Thyroid gland (tissue), 4 donors: ENCODE results near the gene OTUD5. TPM values are rescaled to one million over a fixed set of nuclear protein-coding genes. Genes with fewer than 3 reads are reported as not detected.

Experiments used
- DNase-seq, 2 donors: peaks; one replicate each; pipeline ENCODE4 v3.0.0-alpha.2; 2019
- H3K27ac ChIP-seq, 3 donors: fragments of 200-600 bp; sonication (generic); 1 replicate in 2 of 3; 2 replicates in 1 of 3; pipeline ENCODE4 v1.5.1; 2016 to 2019; ENCODE audit warnings: mild to moderate bottlenecking in 1 of 3, moderate library complexity in 1 of 3
- H3K27me3 ChIP-seq: fragments of 200-600 bp; sonication (generic); one replicate; pipeline ENCODE4 v1.5.1; 2019
- H3K36me3 ChIP-seq, 2 donors: fragments of 200-600 bp; sonication (generic); one replicate each; pipeline ENCODE4 v1.5.1; 2016 to 2019
- H3K4me1 ChIP-seq, 2 donors: fragments of 200-600 bp; sonication (generic); one replicate each; pipeline ENCODE4 v1.5.1; 2017 to 2019
- H3K4me3 ChIP-seq, 3 donors: fragments of 200-600 bp; sonication (generic); replicated peaks in 1 of 3; 1 replicate in 2 of 3; 2 replicates in 1 of 3; pipeline ENCODE4 v1.5.1; 2016; ENCODE audit warnings: mild to moderate bottlenecking in 1 of 3
- H3K9me3 ChIP-seq: fragments of 200-600 bp; sonication (generic); one replicate; pipeline ENCODE4 v1.5.1; 2017
- CTCF ChIP-seq, 6 experiments: fragments of 200-600 bp in 3 of 6; fragments of 450-650 bp in 3 of 6; sonication (generic) in 3 of 6; IDR thresholded peaks; one replicate each; pipeline ENCODE4 v1.5.1; 2016 to 2019; ENCODE audit warnings: antibody characterized with exemption in 6 of 6, mild to moderate bottlenecking in 2 of 6, inconsistent platforms in 1 of 6, moderate library complexity in 1 of 6
- POLR2A ChIP-seq, 2 donors: fragments of 450-650 bp; IDR thresholded peaks; one replicate each; pipeline ENCODE4 v1.6.1; 2017; ENCODE audit warnings: antibody characterized with exemption in 2 of 2, mild to moderate bottlenecking in 2 of 2, moderate library complexity in 1 of 2
- WGBS, 2 donors: methylation state at CpG; one replicate each; pipeline ENCODE4 v1.1.5; 2017; 5-methylcytosine and 5-hydroxymethylcytosine counted together
- intact Hi-C: fragments of 100-400 bp; cut with DNase I; formaldehyde crosslinking; loops from one replicate; pipeline ENCODE4 v1.15.1; 2023
- total RNA-seq, 4 donors: library from RNA; depleted of rRNA; stranded (reverse); fragments of >200 nt; gene quantifications; one replicate each; pipeline ENCODE4 v1.2.3, GENCODE V29; 2016

Gene OTUD5
- total RNA-seq, 4 donors from 2014 or later = 33.9 to 52.4 (median 43.3) TPM

DNA sequence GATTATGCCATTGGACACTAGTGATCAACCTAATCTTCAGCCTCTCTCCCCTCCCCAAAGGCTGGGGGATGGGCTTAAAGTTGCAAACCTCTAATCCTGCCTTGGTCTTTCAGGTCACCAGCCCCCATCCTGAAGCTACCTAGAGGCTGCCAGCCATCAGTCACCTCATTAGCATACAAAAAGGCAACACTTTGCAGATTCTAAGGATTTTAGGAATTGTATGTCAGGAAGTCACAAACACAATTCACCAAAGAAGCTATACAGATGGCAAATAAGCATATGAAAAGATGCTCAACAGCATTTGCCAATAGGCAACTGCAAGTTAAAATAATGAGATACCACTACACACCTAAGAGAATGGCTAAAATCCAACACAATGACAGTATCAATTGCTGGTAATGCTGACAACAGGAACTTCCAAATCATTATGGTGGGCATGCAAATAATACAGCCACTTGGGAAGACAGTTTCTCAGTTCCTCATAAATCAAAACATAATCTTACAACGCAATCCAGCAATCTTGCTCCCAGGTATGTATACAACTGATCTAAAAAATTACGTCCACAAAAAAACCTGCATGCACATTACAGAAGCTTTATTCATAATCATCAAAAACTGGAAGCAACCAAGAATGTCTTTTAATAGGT, 29.5 kb downstream of the OTUD5 start:
- H3K9me3 ChIP-seq = no peaks in the 10 kb centered on the region
- H3K4me1 ChIP-seq = no peaks in the 10 kb centered on the region
- no peak for TF ChIP-seq POLR2A (IDR thresholded peaks at IDR 0.05)
- no peak for TF ChIP-seq CTCF (IDR thresholded peaks at IDR 0.05)
- no peak overlapping the region for H3K27ac ChIP-seq
- intact Hi-C loops = no loop called here
- no peaks in the 10 kb centered on the region for H3K27me3 ChIP-seq
- H3K4me3 ChIP-seq = no peak overlapping the region
- WGBS, 2 donors = 80 to 91% methylated on average over 2 of the region's 2 CpGs
- H3K36me3 ChIP-seq = peaks cover 17 to 23% of the 10 kb centered on the region in 2 donors
- no peak for DNase-seq

DNA sequence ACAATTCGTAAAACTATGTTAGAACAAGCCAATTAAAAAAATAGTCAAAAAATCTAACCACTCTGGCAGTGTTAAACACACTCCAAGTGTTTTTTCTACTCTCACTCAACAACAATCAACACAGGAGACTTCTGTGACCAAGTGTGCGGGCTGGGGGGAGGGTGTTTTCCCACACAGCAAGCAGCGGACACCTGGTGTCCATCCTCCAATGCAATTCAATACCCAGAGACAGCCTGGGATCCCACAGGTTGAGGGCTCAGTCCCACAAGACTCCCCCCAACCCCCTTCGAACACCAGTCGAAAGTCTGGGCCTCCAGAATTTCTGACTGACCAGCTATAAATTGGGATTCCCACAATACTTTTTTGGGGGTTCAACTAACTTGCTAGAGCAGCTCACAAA, 30.3 kb downstream of the OTUD5 start:
- peaks cover 21 to 29% of the 10 kb centered on the region in 2 donors for H3K36me3 ChIP-seq
- no peaks in the 10 kb centered on the region for H3K9me3 ChIP-seq
- H3K4me3 ChIP-seq = no peak overlapping the region
- H3K4me1 ChIP-seq = no peaks in the 10 kb centered on the region
- DNase-seq = no peak
- TF ChIP-seq CTCF (IDR thresholded peaks at IDR 0.05) = no peak
- no peak for TF ChIP-seq POLR2A (IDR thresholded peaks at IDR 0.05)
- no peaks in the 10 kb centered on the region for H3K27me3 ChIP-seq
- intact Hi-C loops = no loop called here
- no peak overlapping the region for H3K27ac ChIP-seq
- 66 to 86% methylated on average over 4 to 5 of the region's 5 CpGs for WGBS, 2 donors

GRCh38 chrX:48924270-48924669, 33.1 kb downstream of the OTUD5 start:
- DNase-seq = no peak
- TF ChIP-seq CTCF (IDR thresholded peaks at IDR 0.05) (no peak), POLR2A (IDR thresholded peaks at IDR 0.05) (no peak)
- intact Hi-C loops = no loop called here
- no peaks in the 10 kb centered on the region for H3K9me3 ChIP-seq
- no peak overlapping the region for H3K4me3 ChIP-seq
- peaks cover 0 to 5% of the 10 kb centered on the region in 2 donors for H3K4me1 ChIP-seq
- no peaks in the 10 kb centered on the region for H3K27me3 ChIP-seq
- peaks cover 22 to 25% of the 10 kb centered on the region in 2 donors for H3K36me3 ChIP-seq
- 88 to 100% methylated on average over 5 of the region's 5 CpGs for WGBS, 2 donors
- no peak overlapping the region for H3K27ac ChIP-seq

DNA sequence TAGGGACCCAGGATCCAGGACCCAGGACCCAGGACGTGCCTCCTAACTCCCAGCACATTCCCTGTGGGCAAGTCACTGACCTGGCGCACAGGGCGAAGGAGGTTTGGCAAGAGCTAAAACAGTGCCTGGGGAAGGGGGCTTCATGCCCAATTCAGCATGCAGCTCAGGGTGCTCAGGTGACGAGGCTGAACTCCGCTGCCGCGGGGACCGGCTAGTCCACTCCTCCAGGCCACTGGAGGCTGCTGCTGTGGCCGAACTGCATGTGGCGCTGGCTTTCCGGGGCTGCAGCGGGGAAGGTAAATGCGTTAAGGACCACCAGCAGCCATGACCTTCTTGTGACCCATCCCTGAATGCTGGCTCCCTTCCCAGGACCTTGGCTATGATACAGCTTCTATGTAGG, 33.6 kb downstream of the OTUD5 start:
- WGBS, 2 donors = no CpG with 5 or more reads among the region's 13 CpGs
- no peaks in the 10 kb centered on the region for H3K9me3 ChIP-seq
- no peak for TF ChIP-seq POLR2A (IDR thresholded peaks at IDR 0.05)
- TF ChIP-seq CTCF (IDR thresholded peaks at IDR 0.05) = no peak
- no peak overlapping the region for H3K27ac ChIP-seq
- no peak for DNase-seq
- peaks cover 22 to 25% of the 10 kb centered on the region in 2 donors for H3K36me3 ChIP-seq
- intact Hi-C loops = no loop called here
- no peaks in the 10 kb centered on the region for H3K27me3 ChIP-seq
- peaks cover 0 to 5% of the 10 kb centered on the region in 2 donors for H3K4me1 ChIP-seq
- no peak overlapping the region for H3K4me3 ChIP-seq

- intact Hi-C loops = no loop called here
- peaks cover 21 to 24% of the 10 kb centered on the region in 2 donors for H3K36me3 ChIP-seq
- peaks cover 4 to 12% of the 10 kb centered on the region in 2 donors for H3K4me1 ChIP-seq
- TF ChIP-seq POLR2A (IDR thresholded peaks at IDR 0.05) (no peak), CTCF (IDR thresholded peaks at IDR 0.05) (no peak)
- H3K27me3 ChIP-seq = no peaks in the 10 kb centered on the region
- WGBS, 2 donors = 86 to 90% methylated on average over 4 of the region's 4 CpGs
- H3K27ac ChIP-seq = no peak overlapping the region
- no peak overlapping the region for H3K4me3 ChIP-seq
- DNase-seq = no peak
- no peaks in the 10 kb centered on the region for H3K9me3 ChIP-seq
Observed at GRCh38 chrX:48920718-48921104, 36.7 kb downstream of the OTUD5 start.
